Fibroblast of pulmonary artery (primary cell): ENCODE measurements around the gene UCP3.

Source experiments
- DNase-seq: peaks from one replicate; pipeline ENCODE4 v3.0.0-alpha.2; 2010; ENCODE audit warnings: low read depth
- H3K4me3 ChIP-seq: replicated peaks from 2 replicates; pipeline ENCODE4 v1.5.1; 2011; ENCODE audit warnings: low read depth, mild to moderate bottlenecking, control low read depth, low read length, moderate library complexity
- CTCF ChIP-seq: IDR thresholded peaks from 2 replicates; pipeline ENCODE4 v1.5.1; 2011; ENCODE audit warnings: mild to moderate bottlenecking, control low read depth, low read length, inconsistent platforms; ENCODE audit errors: missing control alignments

The UCP3 gene

GRCh38 chr11:73969091-73969490 lies 39.8 kb downstream of the UCP3 start:
- no peak overlapping the region for H3K4me3 ChIP-seq
- DNase-seq = no peak
- TF ChIP-seq CTCF = no peak

GRCh38 chr11:73968356-73968966 lies 40.4 kb downstream of the UCP3 start:
- H3K4me3 ChIP-seq = no peak overlapping the region
- no peak for DNase-seq
- no peak for TF ChIP-seq CTCF

GRCh38 chr11:73965764-73966121 lies 43.1 kb downstream of the UCP3 start:
- TF ChIP-seq CTCF = no peak
- no peak overlapping the region for H3K4me3 ChIP-seq
- no peak for DNase-seq

GRCh38 chr11:73965076-73965763 lies 43.7 kb downstream of the UCP3 start:
- DNase-seq = no peak
- no peak for TF ChIP-seq CTCF
- H3K4me3 ChIP-seq = no peak overlapping the region

- no peak overlapping the region for H3K4me3 ChIP-seq
- no peak for DNase-seq
- TF ChIP-seq CTCF = no peak
These were observed 45.0 kb downstream of the UCP3 start for GRCh38 chr11:73963861-73964260.

GRCh38 chr11:73962101-73962705 lies 46.7 kb downstream of the UCP3 start:
- no peak overlapping the region for H3K4me3 ChIP-seq
- no peak for DNase-seq
- no peak for TF ChIP-seq CTCF
